Measurements from ENCODE around the gene HOXD8. TPM values are rescaled to one million over a fixed set of nuclear protein-coding genes. Genes with fewer than 3 reads are reported as not detected.

Gene HOXD8
- total and polyA plus RNA-seq, 9 of the 15 experiments (the other 6 are each of a cell fraction or from before 2014, with no cell fraction given) = 0.04 to 0.15 TPM; not detected in 7

- Histone ChIP-seq H3K36me3 (ENCODE audit: control insufficient read depth, insufficient read depth, low read length) (no peaks in the 10 kb centered on the region), H3K4me3 (no peak within 1 kb of the TSS), H3K27me3 (ENCODE audit: control insufficient read depth in 2 of 2, insufficient read depth in 2 of 2, low read length in 2 of 2) (peaks cover 57 to 86% of the 10 kb centered on the region in 2 experiments), H2AFZ (ENCODE audit: low read depth, low read length) (no peak within 1 kb of the TSS), H4K20me1 (replicated peaks; ENCODE audit: control insufficient read depth, insufficient read depth, low read length) (peaks cover 4% of the 10 kb centered on the region; the same call in 1 of the 2 replicates), H3K79me2 (ENCODE audit: control insufficient read depth, insufficient read depth, low read length) (no peaks in the 10 kb centered on the region), H3K9me3 (replicated peaks; ENCODE audit: control insufficient read depth, insufficient read depth, low read depth, low read length) (peaks cover 10% of the 10 kb centered on the region), H3K9ac (ENCODE audit: insufficient read depth in 1 of 2, low read depth in 2 of 2, low read length in 2 of 2) (no peak within 1 kb of the TSS), H3K27ac (ENCODE audit: extremely low read depth, low read depth, low read length) (no peak within 1 kb of the TSS), H3K9me1 (ENCODE audit: control insufficient read depth, insufficient read depth, low read length) (no peaks in the 10 kb centered on the region), H3K4me2 (ENCODE audit: insufficient read depth, low read length) (no peak within 1 kb of the TSS), H3K4me1 (replicated peaks in 1 of 2; ENCODE audit: control insufficient read depth in 2 of 2, insufficient read depth in 2 of 2, low read length in 2 of 2) (peaks cover 0 to 48% of the 10 kb centered on the region in 2 experiments; a peak in 3 of 5 replicates)
- no TSS peak for BruUV-seq (replicated peaks)
- DNase-seq (ENCODE audit: extremely low read depth in 1 of 4, low spot score in 3 of 4) (no peak), ATAC-seq (no peak), FAIRE-seq (no peak)
- TF ChIP-seq ZBTB1 (CRISPR knock-in tag; IDR thresholded peaks at IDR 0.05; ENCODE audit: borderline replicate concordance, low read depth) (0 out of 2 replicates have a peak, but pooled peaks have one; percentile 29), XRCC4 (IDR thresholded peaks at IDR 0.05; ENCODE audit: extremely low read depth, insufficient read depth, insufficient read length) (no peak)
- WGBS (ENCODE audit: insufficient coverage, low coverage, missing lambda C conversion rate) = 23% methylated on average over 27 of the region's 27 CpGs
- in situ Hi-C loops (cut with MboI) (loop anchor here (10.0 to 25.0 kb wide), 2 partner anchors 659 to 1047 kb away; no protein-coding TSS in a partner anchor), intact Hi-C loops (cut with micrococcal nuclease) (no loop called here)
- ChIA-PET CTCF (ENCODE audit: low intra/inter-chr PET ratio) (no interaction called here), POLR2A (no interaction called here)
Observed at GRCh38 chr2:176083796-176084261, 45.7 kb upstream of the HOXD8 start, which contains the start of gene EVX2. TSS of gene EVX2 (minus strand) at chr2:176083962. CDS start at chr2:176083776, 186 bp downstream.

GRCh38 chr2:176084611-176085119 lies 44.8 kb upstream of the HOXD8 start:
- ChIA-PET CTCF (ENCODE audit: low intra/inter-chr PET ratio) (interaction anchor here (3.5 kb wide), 1 partner anchor 395 kb away, joined by 14 read pairs; no protein-coding TSS in a partner anchor), POLR2A (interaction anchor here (0.7 kb wide), 1 partner anchor 380 kb away, joined by 3 read pairs; no protein-coding TSS in a partner anchor)
- H3K4me2 ChIP-seq (ENCODE audit: insufficient read depth, low read length) = no peak overlapping the region
- in situ Hi-C loops (cut with MboI) (loop anchor here (10.0 to 25.0 kb wide), 2 partner anchors 660 to 1047 kb away; no protein-coding TSS in a partner anchor), intact Hi-C loops (cut with micrococcal nuclease) (no loop called here)
- H2AFZ ChIP-seq (ENCODE audit: low read depth, low read length) = no peak overlapping the region
- peaks cover 0 to 41% of the 10 kb centered on the region in 2 experiments; a peak in 2 of 5 replicates for H3K4me1 ChIP-seq (replicated peaks in 1 of 2; ENCODE audit: control insufficient read depth in 2 of 2, insufficient read depth in 2 of 2, low read length in 2 of 2)
- peaks cover 10% of the 10 kb centered on the region for H3K9me3 ChIP-seq (replicated peaks; ENCODE audit: control insufficient read depth, insufficient read depth, low read depth, low read length)
- FAIRE-seq = no peak
- no peak for DNase-seq (ENCODE audit: extremely low read depth in 1 of 4, low spot score in 3 of 4)
- no peaks in the 10 kb centered on the region for H3K36me3 ChIP-seq (ENCODE audit: control insufficient read depth, insufficient read depth, low read length)
- peaks cover 55 to 85% of the 10 kb centered on the region in 2 experiments for H3K27me3 ChIP-seq (ENCODE audit: control insufficient read depth in 2 of 2, insufficient read depth in 2 of 2, low read length in 2 of 2)
- WGBS (ENCODE audit: insufficient coverage, low coverage, missing lambda C conversion rate) = 6% methylated on average over 26 of the region's 26 CpGs
- H3K79me2 ChIP-seq (ENCODE audit: control insufficient read depth, insufficient read depth, low read length) = no peaks in the 10 kb centered on the region
- H3K27ac ChIP-seq (ENCODE audit: extremely low read depth, low read depth, low read length) = no peak overlapping the region
- peaks cover 4% of the 10 kb centered on the region; the same call in 1 of the 2 replicates for H4K20me1 ChIP-seq (replicated peaks; ENCODE audit: control insufficient read depth, insufficient read depth, low read length)
- no TSS peak for BruUV-seq (replicated peaks)
- H3K9me1 ChIP-seq (ENCODE audit: control insufficient read depth, insufficient read depth, low read length) = no peaks in the 10 kb centered on the region
- H3K4me3 ChIP-seq = no peak overlapping the region
- H3K9ac ChIP-seq (ENCODE audit: insufficient read depth in 1 of 2, low read depth in 2 of 2, low read length in 2 of 2) = no peak overlapping the region
- ATAC-seq = no peak
- TF ChIP-seq BACH1 (tag; IDR thresholded peaks at IDR 0.05) = no peak
- no peak for TF ChIP-seq ZNF584 (CRISPR knock-in tag; IDR thresholded peaks at IDR 0.05; ENCODE audit: low read depth)
- no peak for TF ChIP-seq GABPA (tag; conservative IDR thresholded peaks at IDR 0.05; ENCODE audit: low read depth)
- no peak for TF ChIP-seq MCM2 (IDR thresholded peaks at IDR 0.05; ENCODE audit: low read depth)
- TF ChIP-seq RFX5 (IDR thresholded peaks at IDR 0.05; ENCODE audit: low read depth, low read length) = no peak
- no peak for TF ChIP-seq ZNF780A (CRISPR knock-in tag; IDR thresholded peaks at IDR 0.05)
- no peak for TF ChIP-seq PCBP1 (IDR thresholded peaks at IDR 0.05; ENCODE audit: low read depth, low read length, poor library complexity, severe bottlenecking)
- no peak for TF ChIP-seq ZNF280A (IDR thresholded peaks at IDR 0.05; ENCODE audit: low read depth, partially characterized antibody)
- TF ChIP-seq ZNF282 (CRISPR knock-in tag; IDR thresholded peaks at IDR 0.05) = no peak
- TF ChIP-seq ZBTB2 (IDR thresholded peaks at IDR 0.05) = no peak

Measured in K562 (cell line).